Tibial artery (tissue), 4 donors: ENCODE results near the gene IL1A.

ENCODE experiments used
- DNase-seq, 2 donors: peaks; one replicate each; pipeline ENCODE4 v3.0.0-alpha.2; 2019
- H3K27ac ChIP-seq, 2 donors: fragments of 200-600 bp; sonication (generic) in 1 of 2; 1 replicate in 1 of 2; 2 replicates in 1 of 2; pipeline ENCODE4 v1.5.1; 2018 to 2019; ENCODE audit warnings: mild to moderate bottlenecking in 1 of 2
- H3K27me3 ChIP-seq, 2 donors: fragments of 200-600 bp; sonication (generic) in 1 of 2; one replicate each; pipeline versions ENCODE4 v1.5.1 to v1.6.0; 2016 to 2019
- H3K36me3 ChIP-seq, 3 donors: fragments of 200-600 bp; sonication (generic) in 2 of 3; one replicate each; pipeline ENCODE4 v1.5.1; 2016 to 2019; ENCODE audit warnings: mild to moderate bottlenecking in 2 of 3
- H3K4me1 ChIP-seq, 4 donors: fragments of 200-600 bp; sonication (generic) in 2 of 4; 1 replicate in 3 of 4; 2 replicates in 1 of 4; pipeline ENCODE4 v1.5.1; 2016 to 2019
- H3K4me3 ChIP-seq, 2 donors: fragments of 200-600 bp; sonication (generic) in 1 of 2; 1 replicate in 1 of 2; 2 replicates in 1 of 2; pipeline ENCODE4 v1.5.1; 2018 to 2019; ENCODE audit warnings: mild to moderate bottlenecking in 2 of 2
- H3K9me3 ChIP-seq, 3 donors: fragments of 200-600 bp; sonication (generic) in 1 of 3; one replicate each; pipeline ENCODE4 v1.5.1; 2016 to 2019
- CTCF ChIP-seq, 2 experiments: fragments of 200-600 bp in 1 of 2; fragments of 450-650 bp in 1 of 2; IDR thresholded peaks; one replicate each; pipeline ENCODE4 v1.5.1; 2017 to 2019; ENCODE audit warnings: antibody characterized with exemption in 2 of 2, mild to moderate bottlenecking in 1 of 2, moderate library complexity in 1 of 2
- intact Hi-C: fragments of 100-400 bp; cut with DNase I; formaldehyde crosslinking; loops from one replicate; pipeline ENCODE4 v1.15.0; 2023; ENCODE audit warnings: low total_unique reads

IL1A gene

GRCh38 chr2:112730791-112731190 lies 53.5 kb downstream of the IL1A start:
- intact Hi-C loops = no loop called here

GRCh38 chr2:112730216-112730615 lies 54.1 kb downstream of the IL1A start:
- H3K9me3 ChIP-seq = no peaks in the 10 kb centered on the region
- H3K27me3 ChIP-seq = peaks cover 0 to 11% of the 10 kb centered on the region in 2 donors
- no peaks in the 10 kb centered on the region for H3K36me3 ChIP-seq
- intact Hi-C loops = no loop called here
- H3K27ac ChIP-seq = no peak overlapping the region
- no peak overlapping the region for H3K4me3 ChIP-seq
- DNase-seq = no peak
- peaks cover 0 to 5% (median 0%) of the 10 kb centered on the region in 4 donors for H3K4me1 ChIP-seq
- TF ChIP-seq CTCF (IDR thresholded peaks at IDR 0.05) = no peak

More at GRCh38 chr2:112730791-112731190, 53.5 kb downstream of the IL1A start:
- Histone ChIP-seq H3K27ac (no peak overlapping the region), H3K36me3 (no peaks in the 10 kb centered on the region), H3K9me3 (no peaks in the 10 kb centered on the region), H3K4me3 (no peak overlapping the region), H3K27me3 (peaks cover 0 to 11% of the 10 kb centered on the region in 2 donors), H3K4me1 (peaks cover 0 to 5% (median 0%) of the 10 kb centered on the region in 4 donors)
- DNase-seq = no peak
- TF ChIP-seq CTCF (IDR thresholded peaks at IDR 0.05) = no peak

GRCh38 chr2:112728378-112729175 lies 55.7 kb downstream of the IL1A start:
- H3K4me1 ChIP-seq = peaks cover 0 to 5% (median 0%) of the 10 kb centered on the region in 4 donors
- intact Hi-C loops = loop anchor here (5.0 kb wide), 1 partner anchor 126 kb away; no protein-coding TSS in a partner anchor
- TF ChIP-seq CTCF (IDR thresholded peaks at IDR 0.05) = no peak
- no peaks in the 10 kb centered on the region for H3K36me3 ChIP-seq
- H3K27me3 ChIP-seq = peaks cover 0 to 11% of the 10 kb centered on the region in 2 donors
- DNase-seq = no peak
- no peak overlapping the region for H3K4me3 ChIP-seq
- H3K9me3 ChIP-seq = no peaks in the 10 kb centered on the region
- H3K27ac ChIP-seq = no peak overlapping the region

- H3K4me1 ChIP-seq = peaks cover 0 to 5% (median 0%) of the 10 kb centered on the region in 4 donors
- intact Hi-C loops = loop anchor here (5.0 kb wide), 1 partner anchor 126 kb away; no protein-coding TSS in a partner anchor
- DNase-seq = no peak
- no peak overlapping the region for H3K27ac ChIP-seq
- H3K9me3 ChIP-seq = no peaks in the 10 kb centered on the region
- H3K36me3 ChIP-seq = no peaks in the 10 kb centered on the region
- H3K27me3 ChIP-seq = peaks cover 0 to 11% of the 10 kb centered on the region in 2 donors
- no peak for TF ChIP-seq CTCF (IDR thresholded peaks at IDR 0.05)
- no peak overlapping the region for H3K4me3 ChIP-seq
These were observed 56.3 kb downstream of the IL1A start for GRCh38 chr2:112728029-112728362.

GRCh38 chr2:112727276-112728028 lies 56.8 kb downstream of the IL1A start:
- Histone ChIP-seq H3K27me3 (peaks cover 0 to 11% of the 10 kb centered on the region in 2 donors), H3K36me3 (no peaks in the 10 kb centered on the region), H3K4me1 (peaks cover 0 to 5% (median 0%) of the 10 kb centered on the region in 4 donors), H3K9me3 (no peaks in the 10 kb centered on the region), H3K4me3 (no peak overlapping the region), H3K27ac (no peak overlapping the region)
- intact Hi-C loops = loop anchor here (5.0 kb wide), 1 partner anchor 125 kb away; no protein-coding TSS in a partner anchor
- no peak for DNase-seq
- TF ChIP-seq CTCF (IDR thresholded peaks at IDR 0.05) = no peak
